OCI-LY3 (cell line): Measurements from ENCODE around the gene PTPRN2.

Experiments
- EZH2phosphoT487 ChIP-seq: fragments of 200-600 bp; shearing (Covaris generic); IDR thresholded peaks from 2 replicates; pipeline ENCODE4 v1.6.1; 2018; ENCODE audit warnings: antibody characterized with exemption, mixed run types, low read depth
- TF ChIP-seq, protein P1 (sequence below): fragments of 200-600, 300-600 bp; sonication (generic); IDR thresholded peaks from 2 replicates; pipeline ENCODE4 v1.5.1; 2014; ENCODE audit warnings: antibody characterized with exemption, low read length, low read depth

DNA sequence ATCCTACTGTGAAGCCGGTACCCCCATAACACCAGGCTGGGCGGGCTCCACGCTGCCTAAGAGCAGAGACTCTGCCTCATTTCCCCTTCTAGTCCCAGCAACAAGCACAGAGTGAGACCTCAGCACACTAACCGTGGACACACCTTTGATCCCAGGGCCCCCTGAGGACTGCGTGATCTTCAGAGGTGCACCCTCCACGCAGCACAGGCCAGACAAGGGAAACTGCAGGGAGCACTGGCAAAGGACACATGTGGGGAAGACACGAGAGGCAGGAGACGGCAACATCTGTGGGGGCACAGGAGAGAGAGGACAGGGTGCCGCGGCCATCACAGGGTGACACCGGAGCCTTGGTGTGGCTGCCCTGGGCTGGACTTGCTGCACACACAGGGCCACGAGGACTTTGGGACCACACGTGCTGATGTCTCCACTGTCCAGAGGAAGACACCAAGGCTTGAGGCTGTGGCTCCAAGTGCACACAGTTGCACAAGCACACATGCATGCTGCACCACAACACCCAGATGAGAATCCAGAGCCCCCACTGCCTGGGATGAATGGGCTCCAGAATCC, 128.8 kb downstream of the PTPRN2 start:
- TF ChIP-seq, protein P1, sequence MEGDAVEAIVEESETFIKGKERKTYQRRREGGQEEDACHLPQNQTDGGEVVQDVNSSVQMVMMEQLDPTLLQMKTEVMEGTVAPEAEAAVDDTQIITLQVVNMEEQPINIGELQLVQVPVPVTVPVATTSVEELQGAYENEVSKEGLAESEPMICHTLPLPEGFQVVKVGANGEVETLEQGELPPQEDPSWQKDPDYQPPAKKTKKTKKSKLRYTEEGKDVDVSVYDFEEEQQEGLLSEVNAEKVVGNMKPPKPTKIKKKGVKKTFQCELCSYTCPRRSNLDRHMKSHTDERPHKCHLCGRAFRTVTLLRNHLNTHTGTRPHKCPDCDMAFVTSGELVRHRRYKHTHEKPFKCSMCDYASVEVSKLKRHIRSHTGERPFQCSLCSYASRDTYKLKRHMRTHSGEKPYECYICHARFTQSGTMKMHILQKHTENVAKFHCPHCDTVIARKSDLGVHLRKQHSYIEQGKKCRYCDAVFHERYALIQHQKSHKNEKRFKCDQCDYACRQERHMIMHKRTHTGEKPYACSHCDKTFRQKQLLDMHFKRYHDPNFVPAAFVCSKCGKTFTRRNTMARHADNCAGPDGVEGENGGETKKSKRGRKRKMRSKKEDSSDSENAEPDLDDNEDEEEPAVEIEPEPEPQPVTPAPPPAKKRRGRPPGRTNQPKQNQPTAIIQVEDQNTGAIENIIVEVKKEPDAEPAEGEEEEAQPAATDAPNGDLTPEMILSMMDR, result no peak
- TF ChIP-seq EZH2phosphoT487, result no peak
